Ovary (tissue), 9 donors: ENCODE measurements around the gene LINGO4. TPM values are rescaled to one million over a fixed set of nuclear protein-coding genes. Genes with fewer than 3 reads are reported as not detected.

ENCODE experiments used
- DNase-seq, 5 donors: peaks; one replicate each; pipeline ENCODE4 v3.0.0-alpha.2; 2019 to 2020
- H3K27ac ChIP-seq, 2 donors: fragments of 200-600 bp; one replicate each; pipeline versions ENCODE4 v1.5.1 to v1.8.0; 2019 to 2022
- H3K27me3 ChIP-seq: fragments of 200-600 bp; one replicate; pipeline ENCODE4 v1.8.0; 2022
- H3K36me3 ChIP-seq: fragments of 200-600 bp; sonication (generic); one replicate; pipeline ENCODE4 v1.5.1; 2019
- H3K4me1 ChIP-seq: one replicate; pipeline ENCODE4 v1.8.1; 2013; ENCODE audit warnings: mild to moderate bottlenecking, moderate library complexity; ENCODE audit not compliant: insufficient read depth
- H3K4me3 ChIP-seq: fragments of 200-600 bp; sonication (generic); one replicate; pipeline ENCODE4 v1.5.1; 2017
- H3K9me3 ChIP-seq, 2 donors: fragments of 200-600 bp in 1 of 2; sonication (generic) in 1 of 2; one replicate each; pipeline versions ENCODE4 v1.5.1 to v1.8.1; 2013 to 2019; ENCODE audit warnings: mild to moderate bottlenecking in 1 of 2, moderate library complexity in 1 of 2
- CTCF ChIP-seq, 3 donors: fragments of 450-650 bp in 2 of 3; fragments of 200-600 bp in 1 of 3; IDR thresholded peaks; one replicate each; pipeline versions ENCODE4 v1.5.1 to v1.8.0; 2016 to 2022; ENCODE audit warnings: antibody characterized with exemption in 3 of 3, mild to moderate bottlenecking in 1 of 3
- EP300 ChIP-seq: sonication (generic); formaldehyde crosslinking; IDR thresholded peaks from one replicate; pipeline ENCODE4 v1.6.1; 2017; ENCODE audit warnings: antibody characterized with exemption
- POLR2A ChIP-seq: fragments of 450-650 bp; IDR thresholded peaks from one replicate; pipeline ENCODE4 v1.6.1; 2017; ENCODE audit warnings: antibody characterized with exemption, mild to moderate bottlenecking, moderate library complexity
- WGBS, 3 donors: extraction: QIAGEN DNeasy Blood & Tissue Kit in 1 of 3; methylation state at CpG; one replicate each; pipeline versions ENCODE4 v1.1.5 to v1.1.7; 2013 to 2017; 5-methylcytosine and 5-hydroxymethylcytosine counted together
- intact Hi-C, 4 donors: fragments of 100-400 bp; cut with DNase I; formaldehyde crosslinking; loops; one replicate each; pipeline versions ENCODE4 v1.11.0 to v1.15.1; 2022 to 2023
- polyA plus RNA-seq, 2 donors: library from polyadenylated mRNA; stranded (reverse); fragments of 200-250 nt in 1 of 2; fragments of 350-450 nt in 1 of 2; fragmentation: Illumina TruSeq in 1 of 2; extraction: RNeasy Lipid Tissue Mini Kit (QIAGEN cat#74804) in 1 of 2; gene quantifications; one replicate each; pipeline ENCODE4 v1.2.3, GENCODE V29; 2013 to 2014
- total RNA-seq, 7 donors: library from RNA; depleted of rRNA in 2 of 7; stranded (reverse); fragments of >200 nt in 2 of 7; fragmentation: NEBNext Ultra II Directional in 3 of 7; extraction: Animal tissue kit (Norgen Biotek cat#: 25700) in 3 of 7; gene quantifications; one replicate each; pipeline versions ENCODE4 v1.1.0 to v1.2.4, GENCODE V29; 2016 to 2023
- donor health status: DM: no; HTN: no; CAD: no; lungs with moderate emphysema.
- donor health status: DM: no; HTN: no; CAD: no.
- donor health status: Bipolar disorder and iron deficiency.
- donor health status: DM: yes; HTN: yes; CAD: no.
- donor health status: DM: no; HTN: no; CAD: no.
- donor health status: DM: yes; HTN: yes; CAD: no.

LINGO4 gene
- total and polyA plus RNA-seq, 9 donors, result 0.08 to 0.34 (median 0.10) TPM; not detected in 6

- Histone ChIP-seq H3K27ac (no peak overlapping the region), H3K4me3 (no peak overlapping the region), H3K9me3 (no peaks in the 10 kb centered on the region), H3K36me3 (no peaks in the 10 kb centered on the region), H3K4me1 (no peaks in the 10 kb centered on the region), H3K27me3 (no peaks in the 10 kb centered on the region)
- intact Hi-C loops, result no loop called here
- 82 to 89% (median 88%) methylated on average over 4 to 8 of the region's 8 CpGs for WGBS, 3 donors
- no peak for DNase-seq
- TF ChIP-seq EP300, result no peak
- no peak for TF ChIP-seq CTCF (IDR thresholded peaks at IDR 0.05)
- TF ChIP-seq POLR2A, result no peak
Measured at GRCh38 chr1:151814971-151815545, 9.8 kb upstream of the LINGO4 start.

DNA sequence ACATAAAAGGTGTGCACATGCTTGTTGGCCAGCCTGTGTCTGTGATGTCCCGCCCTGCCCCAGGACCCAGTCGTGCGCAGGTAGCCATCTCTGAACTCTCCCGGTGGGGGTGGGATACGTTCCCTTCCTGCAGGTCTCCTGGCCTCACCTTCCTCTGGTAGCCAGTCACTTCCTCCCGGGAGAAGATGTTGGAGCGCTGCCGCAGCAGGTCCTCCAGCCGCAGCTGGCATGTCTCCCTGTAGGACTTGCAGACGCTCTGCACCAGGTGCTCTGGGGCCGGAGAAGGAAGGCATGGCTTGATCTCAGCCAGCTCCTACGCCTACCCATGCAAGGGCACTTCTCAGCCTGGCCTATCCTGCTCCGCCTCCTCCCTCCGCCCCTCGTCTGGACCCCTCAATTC lies 9.2 kb upstream of the LINGO4 start:
- Histone ChIP-seq H3K27ac (no peak overlapping the region), H3K27me3 (no peaks in the 10 kb centered on the region), H3K4me1 (no peaks in the 10 kb centered on the region), H3K9me3 (no peaks in the 10 kb centered on the region), H3K36me3 (no peaks in the 10 kb centered on the region), H3K4me3 (no peak overlapping the region)
- no peak for DNase-seq
- WGBS, 3 donors, result 77 to 83% (median 77%) methylated on average over 15 of the region's 15 CpGs
- TF ChIP-seq CTCF (IDR thresholded peaks at IDR 0.05) (no peak), POLR2A (no peak)
- intact Hi-C loops, result no loop called here

DNA sequence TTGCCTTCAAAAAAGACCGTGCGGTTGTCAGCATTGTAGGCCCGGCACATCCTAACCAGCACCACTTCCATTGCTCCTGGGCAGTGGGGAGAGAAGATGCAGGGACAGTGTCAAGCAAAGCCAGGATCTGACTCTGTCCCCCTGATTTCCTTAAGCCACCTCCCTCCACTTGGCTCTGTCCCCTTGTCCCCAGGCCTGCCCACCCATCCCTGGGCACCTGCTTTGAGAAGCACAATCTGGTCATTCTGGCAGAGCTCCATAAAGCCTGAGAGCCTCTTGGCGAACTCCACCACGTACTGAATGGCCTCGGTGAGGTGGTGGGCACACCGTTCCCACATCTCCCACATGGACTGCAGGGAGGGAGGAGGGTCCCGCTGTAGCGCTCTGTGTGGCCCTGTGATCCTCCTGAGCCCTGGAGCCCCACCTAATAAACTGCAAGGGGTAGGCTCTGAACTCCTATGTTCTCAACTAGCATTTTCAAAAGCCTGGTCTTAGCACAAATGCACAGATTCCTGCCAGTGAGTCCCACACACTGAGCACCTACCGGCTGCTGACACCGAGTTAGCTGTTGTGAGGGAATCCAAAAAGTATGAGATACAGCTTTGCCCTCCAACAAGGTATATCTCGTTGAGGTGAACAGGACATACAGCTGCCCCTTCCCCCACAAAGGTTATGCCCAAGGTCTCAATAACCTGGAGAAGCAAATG lies 8.2 kb upstream of the LINGO4 start:
- TF ChIP-seq POLR2A (no peak), EP300 (no peak), CTCF (IDR thresholded peaks at IDR 0.05) (no peak)
- 77 to 79% (median 78%) methylated on average over 12 of the region's 12 CpGs for WGBS, 3 donors
- H3K27ac ChIP-seq, result no peak overlapping the region
- no peaks in the 10 kb centered on the region for H3K36me3 ChIP-seq
- no peak for DNase-seq
- no peaks in the 10 kb centered on the region for H3K4me1 ChIP-seq
- no peaks in the 10 kb centered on the region for H3K27me3 ChIP-seq
- no peak overlapping the region for H3K4me3 ChIP-seq
- intact Hi-C loops, result no loop called here
- H3K9me3 ChIP-seq, result no peaks in the 10 kb centered on the region

DNA sequence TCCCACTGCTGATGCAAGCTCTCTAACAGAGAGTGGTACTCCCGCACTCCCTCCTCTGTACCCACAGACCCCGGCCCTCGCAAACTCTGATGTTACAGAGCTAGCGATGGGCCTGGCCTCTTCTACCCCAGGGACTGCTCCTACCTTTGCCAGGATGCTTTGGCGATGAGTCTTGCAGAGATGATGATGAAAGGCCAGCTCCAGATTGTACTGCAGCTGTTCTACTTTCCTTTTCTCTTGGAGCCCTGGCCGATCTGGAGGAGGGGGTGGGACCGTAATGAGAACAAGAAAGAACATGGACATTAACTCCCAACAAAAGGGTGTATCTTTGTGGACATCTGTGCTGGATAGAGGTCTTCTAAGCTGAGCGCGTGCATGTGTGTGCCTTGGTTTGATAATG lies 6.0 kb upstream of the LINGO4 start:
- H3K9me3 ChIP-seq, result no peaks in the 10 kb centered on the region
- H3K4me1 ChIP-seq, result no peaks in the 10 kb centered on the region
- H3K27me3 ChIP-seq, result no peaks in the 10 kb centered on the region
- intact Hi-C loops, result no loop called here
- WGBS, 3 donors, result 65 to 76% (median 67%) methylated on average over 9 of the region's 9 CpGs
- no peak overlapping the region for H3K4me3 ChIP-seq
- no peak overlapping the region for H3K27ac ChIP-seq
- no peak for DNase-seq
- no peak for TF ChIP-seq CTCF (IDR thresholded peaks at IDR 0.05)
- no peak for TF ChIP-seq EP300
- TF ChIP-seq POLR2A, result no peak
- H3K36me3 ChIP-seq, result no peaks in the 10 kb centered on the region
